GM18867 (cell line): ENCODE measurements around the gene CPM.
"Not testable (repeated sequence)": the region's sequence is repeated elsewhere in the genome, so short reads cannot be mapped to it uniquely, and the experiment has no call there.

ENCODE experiments used
- ATAC-seq: cut with Tn5 transposase; IDR thresholded peaks from one replicate; pipeline ENCODE4 v1.9.1; 2021; ENCODE audit warnings: mild to moderate bottlenecking, moderate library complexity; ENCODE audit not compliant: unreplicated experiment

The CPM gene

DNA sequence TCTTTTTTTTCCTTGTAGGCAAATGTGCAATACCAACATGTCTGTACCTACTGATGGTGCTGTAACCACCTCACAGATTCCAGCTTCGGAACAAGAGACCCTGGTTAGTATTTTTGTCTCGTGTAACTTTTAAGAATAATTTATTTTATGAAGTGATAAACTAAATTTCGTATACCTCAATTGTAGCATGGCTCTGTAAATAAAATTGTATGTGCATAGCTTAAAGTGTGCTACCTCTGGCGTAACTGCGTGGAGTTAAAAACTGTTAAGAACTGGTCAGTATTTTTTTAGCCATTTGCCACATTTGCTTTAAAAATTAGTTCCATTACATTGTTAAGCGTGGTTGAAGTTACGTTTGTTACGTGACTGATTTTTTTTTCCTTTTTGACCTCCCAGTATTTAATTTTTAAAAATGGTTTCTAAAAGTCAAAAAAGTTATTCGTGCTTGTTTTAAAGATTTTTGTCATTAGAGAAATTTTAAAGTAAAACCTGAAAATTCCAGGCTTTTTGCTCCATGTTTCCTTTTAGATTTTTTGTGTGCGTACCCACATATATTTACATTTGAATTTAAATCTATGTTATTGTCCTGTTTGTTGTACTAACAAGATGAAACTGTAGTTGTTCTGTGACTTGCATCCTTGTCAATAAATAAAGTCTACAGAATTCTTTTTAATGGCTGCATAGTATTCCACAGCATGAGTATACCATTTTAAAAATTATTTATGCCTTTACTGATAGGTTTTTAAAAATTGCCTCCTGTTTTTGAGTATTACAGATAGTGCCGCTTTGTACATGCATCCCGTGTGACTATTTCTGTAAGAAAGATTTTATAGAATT, 123.6 kb downstream of the CPM start:
- ATAC-seq, result no peak

- ATAC-seq, result peak; percentile 57
Observed at GRCh38 chr12:68808388-68809189, 124.4 kb downstream of the CPM start.

DNA sequence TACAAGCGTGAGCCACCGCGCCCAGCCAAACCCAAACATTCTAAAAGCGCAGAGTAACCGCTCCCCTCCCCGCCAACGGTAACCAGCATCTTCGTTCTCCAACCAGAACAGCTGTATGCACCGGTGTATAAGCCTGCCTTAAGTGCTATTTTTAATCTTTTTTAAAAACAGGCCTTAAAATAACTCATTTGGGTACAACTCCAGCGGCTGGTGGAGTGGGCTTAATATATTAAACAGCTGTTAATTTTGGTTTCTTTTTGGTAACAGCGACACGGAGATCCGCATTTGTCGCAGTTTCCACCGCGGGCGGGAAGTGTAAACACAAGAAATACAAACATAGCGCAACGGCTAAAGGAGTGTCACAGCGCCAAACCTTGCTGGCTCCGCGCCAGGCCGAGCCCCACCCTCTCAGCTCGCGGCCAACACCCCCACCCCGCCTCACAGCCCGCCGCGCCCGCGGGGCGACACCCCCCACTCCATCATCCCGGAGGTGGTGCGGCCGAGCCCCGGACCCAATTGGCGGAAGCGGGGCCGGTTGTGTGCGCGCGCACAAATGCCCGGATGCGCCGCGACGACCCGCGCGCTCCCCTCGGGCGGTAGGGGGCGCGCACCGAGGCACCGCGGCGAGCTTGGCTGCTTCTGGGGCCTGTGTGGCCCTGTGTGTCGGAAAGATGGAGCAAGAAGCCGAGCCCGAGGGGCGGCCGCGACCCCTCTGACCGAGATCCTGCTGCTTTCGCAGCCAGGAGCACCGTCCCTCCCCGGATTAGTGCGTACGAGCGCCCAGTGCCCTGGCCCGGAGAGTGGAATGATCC, 125.2 kb downstream of the CPM start, which contains the start of gene MDM2:
Gene MDM2 (plus strand): TSS at position 602 of the 812 bp plus-strand sequence. CDS start 301 bp downstream, outside the sequence.
- ATAC-seq, result peak; percentile 75

DNA sequence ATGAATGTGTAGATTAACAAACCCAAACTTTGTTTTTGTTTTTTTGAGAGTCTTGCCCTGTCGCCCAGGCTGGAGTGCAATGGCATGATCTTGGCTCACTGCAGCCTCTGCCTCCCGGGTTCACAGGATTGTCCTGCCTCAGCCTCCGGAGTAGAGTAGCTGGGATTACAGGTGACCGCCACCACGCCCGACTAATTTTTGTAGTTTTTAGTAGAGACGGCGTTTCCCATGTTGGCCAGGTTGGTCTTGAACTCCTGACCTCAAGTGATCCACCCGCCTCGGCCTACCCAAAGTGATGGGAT, 125.7 kb downstream of the CPM start:
- not testable (repeated sequence) for ATAC-seq

GRCh38 chr12:68806488-68807237, 126.3 kb downstream of the CPM start:
- no peak for ATAC-seq

- no peak for ATAC-seq
Observed at GRCh38 chr12:68805592-68806120, 127.3 kb downstream of the CPM start.

GRCh38 chr12:68804657-68805591, 128.0 kb downstream of the CPM start:
- no peak for ATAC-seq

- ATAC-seq, result no peak
Observed at GRCh38 chr12:68803948-68804656, 128.9 kb downstream of the CPM start.

DNA sequence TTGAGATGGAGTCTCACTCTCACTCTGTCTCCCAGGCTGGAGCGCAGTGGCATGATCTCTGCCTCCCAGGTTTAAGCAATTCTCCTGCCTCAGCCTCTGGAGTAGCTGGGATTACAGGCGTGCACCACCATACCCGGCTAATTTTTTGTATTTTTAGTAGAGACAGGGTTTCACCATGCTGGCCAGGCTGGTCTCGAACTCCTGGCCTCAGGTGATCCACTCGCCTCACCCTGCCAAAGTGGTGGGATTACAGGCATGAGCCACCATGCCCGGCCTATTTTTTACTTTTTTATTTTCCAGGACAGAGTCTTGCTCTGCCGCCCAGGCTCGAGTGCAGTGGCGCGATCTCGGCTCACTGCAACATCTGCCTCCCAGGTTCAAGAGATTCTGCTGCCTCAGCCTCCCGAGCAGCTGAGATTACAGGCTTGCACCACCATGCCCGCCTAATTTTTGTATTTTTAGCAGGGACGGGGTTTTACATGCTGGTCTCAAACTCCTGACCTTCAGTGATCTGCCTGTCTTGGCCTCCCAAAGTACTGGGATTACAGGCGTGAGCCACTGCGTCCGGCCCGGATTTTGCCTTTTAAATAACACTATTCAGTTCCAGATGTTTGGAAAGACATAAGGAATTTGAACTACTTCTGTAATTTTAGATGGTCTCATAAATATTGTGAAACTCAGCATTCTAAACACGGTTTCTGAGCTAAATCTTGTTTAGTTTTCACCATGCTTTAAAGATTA, 129.9 kb downstream of the CPM start:
- not testable (repeated sequence) for ATAC-seq

- not testable (repeated sequence) for ATAC-seq
Observed at GRCh38 chr12:68802372-68802745, 130.6 kb downstream of the CPM start.
